Gastrocnemius medialis (tissue), 4 donors: Measurements from ENCODE around the gene PTGER4.

Source experiments
- POLR2A ChIP-seq, 2 donors: fragments of 450-650 bp; IDR thresholded peaks; one replicate each; pipeline ENCODE4 v1.6.1; 2017; ENCODE audit warnings: antibody characterized with exemption in 2 of 2, mild to moderate bottlenecking in 2 of 2, moderate library complexity in 2 of 2
- TF ChIP-seq, protein P1 (sequence below), 5 experiments: fragments of 450-650 bp in 3 of 5; fragments of 200-600 bp in 2 of 5; sonication (generic) in 2 of 5; IDR thresholded peaks in 4 of 5; conservative IDR thresholded peaks in 1 of 5; 1 replicate in 4 of 5; 2 replicates in 1 of 5; pipeline ENCODE4 v1.5.1; 2016 to 2019; ENCODE audit warnings: antibody characterized with exemption in 5 of 5, mild to moderate bottlenecking in 3 of 5, moderate library complexity in 3 of 5

DNA sequence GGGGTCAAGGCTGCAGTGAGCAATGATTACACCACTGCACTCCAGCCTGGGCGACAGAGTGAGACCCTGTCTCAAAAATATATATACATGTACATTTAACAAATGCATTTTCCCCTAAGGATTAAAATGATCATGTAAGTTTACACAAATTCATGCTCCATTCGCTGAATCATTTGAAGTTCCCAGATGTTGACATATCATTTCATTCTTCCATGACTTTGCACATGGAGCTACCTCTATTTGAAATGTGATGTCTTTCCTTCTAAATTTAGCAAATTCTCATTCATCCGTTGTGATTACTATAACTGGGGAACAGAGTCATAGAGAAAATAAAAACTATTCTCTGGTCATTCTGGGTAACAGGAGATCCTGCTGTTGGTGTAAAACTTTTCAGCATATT, 10.6 kb downstream of the PTGER4 start:
- TF ChIP-seq POLR2A (IDR thresholded peaks at IDR 0.05): no peak
- TF ChIP-seq, protein P1, sequence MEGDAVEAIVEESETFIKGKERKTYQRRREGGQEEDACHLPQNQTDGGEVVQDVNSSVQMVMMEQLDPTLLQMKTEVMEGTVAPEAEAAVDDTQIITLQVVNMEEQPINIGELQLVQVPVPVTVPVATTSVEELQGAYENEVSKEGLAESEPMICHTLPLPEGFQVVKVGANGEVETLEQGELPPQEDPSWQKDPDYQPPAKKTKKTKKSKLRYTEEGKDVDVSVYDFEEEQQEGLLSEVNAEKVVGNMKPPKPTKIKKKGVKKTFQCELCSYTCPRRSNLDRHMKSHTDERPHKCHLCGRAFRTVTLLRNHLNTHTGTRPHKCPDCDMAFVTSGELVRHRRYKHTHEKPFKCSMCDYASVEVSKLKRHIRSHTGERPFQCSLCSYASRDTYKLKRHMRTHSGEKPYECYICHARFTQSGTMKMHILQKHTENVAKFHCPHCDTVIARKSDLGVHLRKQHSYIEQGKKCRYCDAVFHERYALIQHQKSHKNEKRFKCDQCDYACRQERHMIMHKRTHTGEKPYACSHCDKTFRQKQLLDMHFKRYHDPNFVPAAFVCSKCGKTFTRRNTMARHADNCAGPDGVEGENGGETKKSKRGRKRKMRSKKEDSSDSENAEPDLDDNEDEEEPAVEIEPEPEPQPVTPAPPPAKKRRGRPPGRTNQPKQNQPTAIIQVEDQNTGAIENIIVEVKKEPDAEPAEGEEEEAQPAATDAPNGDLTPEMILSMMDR (IDR thresholded peaks at IDR 0.05 in 4 of 5, conservative IDR thresholded peaks at IDR 0.05 in 1 of 5): no peak
